Activated naive CD8-positive, alpha-beta T cell treated with anti-CD3 and anti-CD28 coated beads, Interleukin-2, amount 10 ng/mL, durations not matched to agents 7 days and 5 days (primary cell): ENCODE results near the gene PHLDA3. TPM values are rescaled to one million over a fixed set of nuclear protein-coding genes. Genes with fewer than 3 reads are reported as not detected.

Experiments
- ATAC-seq: fragments of 150-1000 bp; cut with Tn5 transposase; one replicate; pipeline ENCODE4 v1.10.0; 2021; ENCODE audit warnings: low read depth, moderate library complexity
- POLR2A ChIA-PET: fragments of 350-600 bp; sonication (Branson Sonifier 250); formaldehyde crosslinking; loops from one replicate; lab custom pipeline; 2021; ENCODE audit warnings: antibody characterized with exemption; lab: Charles Lee
- DNase-seq: peaks from one replicate; pipeline ENCODE4 v3.0.0; 2021
- H3K27ac Mint-ChIP-seq: one replicate; pipeline ENCODE4 v1.8.0; 2022; ENCODE audit warnings: mild to moderate bottlenecking, mixed read lengths
- H3K27me3 Mint-ChIP-seq: one replicate; pipeline ENCODE4 v1.8.0; 2022; ENCODE audit warnings: mild to moderate bottlenecking, moderate library complexity, mixed read lengths
- H3K36me3 Mint-ChIP-seq: one replicate; pipeline ENCODE4 v1.8.0; 2021; ENCODE audit warnings: mild to moderate bottlenecking, mixed read lengths
- H3K4me1 Mint-ChIP-seq: one replicate; pipeline ENCODE4 v1.8.0; 2021; ENCODE audit warnings: mixed read lengths
- H3K4me3 Mint-ChIP-seq: one replicate; pipeline ENCODE4 v1.8.0; 2022; ENCODE audit warnings: mild to moderate bottlenecking, moderate library complexity, mixed read lengths
- H3K9me3 Mint-ChIP-seq: one replicate; pipeline ENCODE4 v1.8.0; 2021; ENCODE audit warnings: mixed read lengths
- total RNA-seq, 2 experiments: library from RNA; stranded (reverse); gene quantifications; one replicate each; pipeline ENCODE4 v1.2.3, GENCODE V29; 2021

The PHLDA3 gene
- total RNA-seq, 2 experiments from 2014 or later, result 11.3 to 13.2 TPM

GRCh38 chr1:201489643-201490261, 20.8 kb upstream of the PHLDA3 start:
- Mint-ChIP-seq H3K9me3 (peaks cover 1% of the 10 kb centered on the region), H3K27me3 (no peaks in the 10 kb centered on the region), H3K4me1 (peaks cover 11% of the 10 kb centered on the region), H3K36me3 (peaks cover 25% of the 10 kb centered on the region), H3K4me3 (no peak overlapping the region), H3K27ac (no peak overlapping the region)
- ATAC-seq, result no peak
- no peak for DNase-seq
- POLR2A ChIA-PET, result interaction anchor here (1.1 kb wide), 1 partner anchor 16 kb away, joined by 4 read pairs; no protein-coding TSS in a partner anchor

- Mint-ChIP-seq H3K27me3 (no peaks in the 10 kb centered on the region), H3K4me1 (peaks cover 11% of the 10 kb centered on the region), H3K36me3 (peaks cover 19% of the 10 kb centered on the region), H3K4me3 (no peak overlapping the region), H3K9me3 (peaks cover 1% of the 10 kb centered on the region), H3K27ac (no peak overlapping the region)
- POLR2A ChIA-PET, result interaction anchor here (1.1 kb wide), 1 partner anchor 17 kb away, joined by 4 read pairs; no protein-coding TSS in a partner anchor
- ATAC-seq, result no peak
- no peak for DNase-seq
Measured at GRCh38 chr1:201488830-201489589, 20.0 kb upstream of the PHLDA3 start.

- H3K4me3 Mint-ChIP-seq, result no peak overlapping the region
- H3K4me1 Mint-ChIP-seq, result peaks cover 11% of the 10 kb centered on the region
- POLR2A ChIA-PET, result no interaction called here
- H3K27me3 Mint-ChIP-seq, result no peaks in the 10 kb centered on the region
- DNase-seq (no peak), ATAC-seq (no peak)
- H3K27ac Mint-ChIP-seq, result no peak overlapping the region
- H3K9me3 Mint-ChIP-seq, result no peaks in the 10 kb centered on the region
- H3K36me3 Mint-ChIP-seq, result peaks cover 11% of the 10 kb centered on the region
Measured at GRCh38 chr1:201487742-201488141, 18.8 kb upstream of the PHLDA3 start.

GRCh38 chr1:201486187-201486586, 17.2 kb upstream of the PHLDA3 start:
- Mint-ChIP-seq H3K9me3 (no peaks in the 10 kb centered on the region), H3K36me3 (peaks cover 11% of the 10 kb centered on the region), H3K27me3 (peaks cover 5% of the 10 kb centered on the region), H3K4me3 (no peak overlapping the region), H3K27ac (no peak overlapping the region), H3K4me1 (peaks cover 15% of the 10 kb centered on the region)
- POLR2A ChIA-PET, result interaction anchor here (1.4 kb wide), 1 partner anchor 17 kb away, joined by 3 read pairs; the partner anchor contains the start of gene PHLDA3
- DNase-seq (no peak), ATAC-seq (no peak)

- Mint-ChIP-seq H3K36me3 (peaks cover 11% of the 10 kb centered on the region), H3K9me3 (no peaks in the 10 kb centered on the region), H3K27ac (no peak overlapping the region), H3K4me3 (no peak overlapping the region), H3K4me1 (peaks cover 12% of the 10 kb centered on the region), H3K27me3 (peaks cover 8% of the 10 kb centered on the region)
- DNase-seq (no peak), ATAC-seq (no peak)
- POLR2A ChIA-PET, result interaction anchor here (1.4 kb wide), 1 partner anchor 16 kb away, joined by 3 read pairs; the partner anchor contains the start of gene PHLDA3
Measured at GRCh38 chr1:201485184-201485774, 16.3 kb upstream of the PHLDA3 start.

GRCh38 chr1:201483373-201483949, 14.5 kb upstream of the PHLDA3 start:
- POLR2A ChIA-PET, result interaction anchor here (1.6 to 3.5 kb wide), 2 partner anchors 24 to 30 kb away, joined by 4 to 17 read pairs; partner anchors contain the start of gene CSRP1
- no peak for DNase-seq
- Mint-ChIP-seq H3K27me3 (peaks cover 8% of the 10 kb centered on the region), H3K4me3 (no peak overlapping the region), H3K9me3 (no peaks in the 10 kb centered on the region), H3K27ac (no peak overlapping the region), H3K4me1 (peaks cover 17% of the 10 kb centered on the region), H3K36me3 (peaks cover 10% of the 10 kb centered on the region)
- no peak for ATAC-seq

- no peak overlapping the region for H3K27ac Mint-ChIP-seq
- no peaks in the 10 kb centered on the region for H3K9me3 Mint-ChIP-seq
- POLR2A ChIA-PET, result interaction anchor here (1.0 to 3.5 kb wide), 4 partner anchors 21 to 33 kb away, joined by 3 to 17 read pairs (median 4); partner anchors contain the start of gene CSRP1
- H3K4me3 Mint-ChIP-seq, result no peak overlapping the region
- peaks cover 8% of the 10 kb centered on the region for H3K27me3 Mint-ChIP-seq
- no peak for ATAC-seq
- H3K4me1 Mint-ChIP-seq, result peaks cover 17% of the 10 kb centered on the region
- H3K36me3 Mint-ChIP-seq, result peaks cover 7% of the 10 kb centered on the region
- DNase-seq, result no peak
Measured at GRCh38 chr1:201482755-201483154, 13.8 kb upstream of the PHLDA3 start.

- Mint-ChIP-seq H3K4me3 (peak overlapping the region; percentile 65), H3K4me1 (peaks cover 21% of the 10 kb centered on the region), H3K9me3 (no peaks in the 10 kb centered on the region), H3K27me3 (peaks cover 15% of the 10 kb centered on the region), H3K36me3 (peaks cover 4% of the 10 kb centered on the region), H3K27ac (no peak overlapping the region)
- DNase-seq (peak; percentile 85), ATAC-seq (peak; percentile 82)
- POLR2A ChIA-PET, result interaction anchor here (0.7 to 3.5 kb wide), 7 partner anchors 13 to 34 kb away, joined by 3 to 18 read pairs (median 4); partner anchors contain the start of genes CSRP1 and PHLDA3
Measured at GRCh38 chr1:201481761-201482493, 12.9 kb upstream of the PHLDA3 start.

- no peak overlapping the region for H3K27ac Mint-ChIP-seq
- DNase-seq, result no peak
Measured at GRCh38 chr1:201481004-201481380, 12.0 kb upstream of the PHLDA3 start.

GRCh38 chr1:201480231-201481003, 11.4 kb upstream of the PHLDA3 start:
- Mint-ChIP-seq H3K36me3 (peaks cover 4% of the 10 kb centered on the region), H3K4me1 (peaks cover 27% of the 10 kb centered on the region), H3K9me3 (no peaks in the 10 kb centered on the region), H3K27me3 (peaks cover 24% of the 10 kb centered on the region), H3K4me3 (peak overlapping the region; percentile 65), H3K27ac (peak overlapping the region; percentile 43)
- peak; percentile 82 for DNase-seq
- ATAC-seq, result peak; percentile 62
- POLR2A ChIA-PET, result interaction anchor here (0.9 to 3.5 kb wide), 4 partner anchors 11 to 32 kb away, joined by 3 to 17 read pairs (median 8); partner anchors contain the start of genes CSRP1 and PHLDA3

More at GRCh38 chr1:201481004-201481380, 12.0 kb upstream of the PHLDA3 start:
- POLR2A ChIA-PET, result interaction anchor here (0.7 to 3.5 kb wide), 7 partner anchors 12 to 33 kb away, joined by 3 to 18 read pairs (median 7); partner anchors contain the start of genes CSRP1 and PHLDA3
- Mint-ChIP-seq H3K36me3 (peaks cover 4% of the 10 kb centered on the region), H3K27me3 (peaks cover 24% of the 10 kb centered on the region), H3K9me3 (no peaks in the 10 kb centered on the region), H3K4me1 (peaks cover 22% of the 10 kb centered on the region), H3K4me3 (peak overlapping the region; percentile 65)
- ATAC-seq, result no peak

GRCh38 chr1:201479201-201479730, 10.3 kb upstream of the PHLDA3 start:
- H3K4me1 Mint-ChIP-seq, result peaks cover 27% of the 10 kb centered on the region
- ATAC-seq (no peak), DNase-seq (no peak)
- no peak overlapping the region for H3K27ac Mint-ChIP-seq
- no peak overlapping the region for H3K4me3 Mint-ChIP-seq
- POLR2A ChIA-PET, result interaction anchor here (1.7 kb wide), 1 partner anchor 10 kb away, joined by 11 read pairs; the partner anchor contains the start of gene PHLDA3
- no peaks in the 10 kb centered on the region for H3K9me3 Mint-ChIP-seq
- H3K36me3 Mint-ChIP-seq, result peaks cover 2% of the 10 kb centered on the region
- H3K27me3 Mint-ChIP-seq, result peaks cover 24% of the 10 kb centered on the region
